NCI-H524 treated with DMSO at 0.1 percent for 48 hours (cell line): Measurements from ENCODE around the gene MACROD2.

Experiments
- DNase-seq: peaks from one replicate; lab custom pipeline; 2025; lab: John Stamatoyannopoulos, UW

The MACROD2 gene

GRCh38 chr20:14712302-14712739 lies 717.0 kb downstream of the MACROD2 start:
- DNase-seq, result no peak

- DNase-seq, result no peak
Measured at GRCh38 chr20:14715400-14715799, 720.1 kb downstream of the MACROD2 start.

- no peak for DNase-seq
Measured at GRCh38 chr20:14716351-14716801, 721.1 kb downstream of the MACROD2 start.

- no peak for DNase-seq
Measured at GRCh38 chr20:14717134-14717999, 722.1 kb downstream of the MACROD2 start.

GRCh38 chr20:14720251-14720650 lies 724.9 kb downstream of the MACROD2 start:
- no peak for DNase-seq

- DNase-seq, result no peak
Measured at GRCh38 chr20:14721926-14722452, 726.7 kb downstream of the MACROD2 start.

GRCh38 chr20:14723614-14724013 lies 728.3 kb downstream of the MACROD2 start:
- DNase-seq, result no peak

- no peak for DNase-seq
Measured at GRCh38 chr20:14724036-14724435, 728.7 kb downstream of the MACROD2 start.

GRCh38 chr20:14724468-14724867 lies 729.2 kb downstream of the MACROD2 start:
- DNase-seq, result no peak

GRCh38 chr20:14726591-14726990 lies 731.3 kb downstream of the MACROD2 start:
- DNase-seq, result no peak

GRCh38 chr20:14727485-14728150 lies 732.3 kb downstream of the MACROD2 start:
- no peak for DNase-seq

- DNase-seq, result no peak
Measured at GRCh38 chr20:14729390-14729789, 734.1 kb downstream of the MACROD2 start.

- DNase-seq, result no peak
Measured at GRCh38 chr20:14732343-14732742, 737.0 kb downstream of the MACROD2 start.

GRCh38 chr20:14732996-14733395 lies 737.7 kb downstream of the MACROD2 start:
- DNase-seq, result no peak

GRCh38 chr20:14740380-14740779 lies 745.1 kb downstream of the MACROD2 start:
- DNase-seq, result no peak

GRCh38 chr20:14741616-14742015 lies 746.3 kb downstream of the MACROD2 start:
- DNase-seq, result no peak

GRCh38 chr20:14744723-14745122 lies 749.4 kb downstream of the MACROD2 start:
- DNase-seq, result no peak

GRCh38 chr20:14745830-14746229 lies 750.5 kb downstream of the MACROD2 start:
- no peak for DNase-seq

GRCh38 chr20:14751191-14751590 lies 755.9 kb downstream of the MACROD2 start:
- no peak for DNase-seq

- no peak for DNase-seq
Measured at GRCh38 chr20:14757728-14758127, 762.4 kb downstream of the MACROD2 start.

- DNase-seq, result no peak
Measured at GRCh38 chr20:14758356-14758755, 763.0 kb downstream of the MACROD2 start.

GRCh38 chr20:14759979-14760378 lies 764.7 kb downstream of the MACROD2 start:
- no peak for DNase-seq

GRCh38 chr20:14761903-14762302 lies 766.6 kb downstream of the MACROD2 start:
- no peak for DNase-seq
